HepG2 (cell line): ENCODE results near the gene SOX11. TPM values are rescaled to one million over a fixed set of nuclear protein-coding genes. Genes with fewer than 3 reads are reported as not detected.

Experiments
- ATAC-seq: fragments of 200-7000 bp; cut with Tn5 transposase; 3 replicates; pipeline ENCODE4 v1.9.1; 2020; ENCODE audit warnings: mild to moderate bottlenecking, moderate library complexity
- BruUV-seq: library from RNA; stranded (reverse); fragments of 400-500 nt; replicated peaks from 2 replicates; lab custom pipeline; 2021; lab: Mats Ljungman, UMichigan
- CTCF ChIA-PET: fragments of 300-600 bp; formaldehyde crosslinking; extraction: SDS; loops from one replicate; lab custom pipeline; 2021; ENCODE audit warnings: low total read pairs, inconsistent platforms, low intra/inter-chr PET ratio; lab: Yijun Ruan, JAX
- POLR2A ChIA-PET: fragments of 350-600 bp; sonication (Branson Sonifier 250); formaldehyde crosslinking; loops from one replicate; lab custom pipeline; 2020; ENCODE audit warnings: antibody characterized with exemption, inconsistent platforms; lab: Yijun Ruan, JAX
- DNase-seq: peaks from one replicate; pipeline ENCODE4 v3.0.0-alpha.2; 2015; ENCODE audit warnings: low spot score
- FAIRE-seq: peaks from 3 replicates; lab custom pipeline; 2011; peaks lifted over from hg19 to GRCh38; lab: Jason Lieb, UNC
- H2AFZ ChIP-seq: one replicate; pipeline ENCODE4 v1.6.1; 2011; ENCODE audit warnings: low read length, inconsistent platforms
- H3K27ac ChIP-seq: fragments of 300-600 bp; 3 replicates; pipeline ENCODE4 v1.8.0; 2011; ENCODE audit warnings: mixed run types, mild to moderate bottlenecking, mixed read lengths, low read length, inconsistent platforms; ENCODE audit not compliant: insufficient read depth; ENCODE audit errors: extremely low read length
- H3K27me3 ChIP-seq, 2 experiments: fragments of 200-600 bp in 1 of 2; 2 replicates in 1 of 2; 3 replicates in 1 of 2; pipeline versions ENCODE4 v1.6.0 to v1.8.0; 2011; ENCODE audit warnings: low read length in 2 of 2, mild to moderate bottlenecking in 2 of 2, moderate library complexity in 2 of 2, inconsistent platforms in 1 of 2; ENCODE audit not compliant: insufficient read depth in 2 of 2, control insufficient read depth in 1 of 2
- H3K36me3 ChIP-seq, 2 experiments: fragments of 200-600 bp in 1 of 2; replicated peaks in 1 of 2; 2 replicates in 1 of 2; 3 replicates in 1 of 2; pipeline versions ENCODE4 v1.5.1 to v1.8.0; 2011; ENCODE audit warnings: low read length in 2 of 2, inconsistent platforms in 1 of 2; ENCODE audit not compliant: insufficient read depth in 2 of 2, control insufficient read depth in 1 of 2
- H3K4me1 ChIP-seq: 2 replicates; pipeline ENCODE4 v1.5.1; 2012; ENCODE audit warnings: low read length, inconsistent platforms; ENCODE audit not compliant: insufficient read depth
- H3K4me2 ChIP-seq: 2 replicates; pipeline ENCODE4 v1.6.0; 2011; ENCODE audit warnings: low read depth, low read length, inconsistent platforms
- H3K4me3 ChIP-seq, 3 experiments: fragments of 200-600 bp in 1 of 3; sonication (generic), shearing (Covaris generic) in 1 of 3; replicated peaks in 1 of 3; 2 replicates each; pipeline ENCODE4 v1.5.1; 2011 to 2016; ENCODE audit warnings: low read length in 3 of 3, inconsistent platforms in 2 of 3, low read depth in 2 of 3, mild to moderate bottlenecking in 2 of 3, control low read depth in 1 of 3, mixed read lengths in 1 of 3; ENCODE audit not compliant: insufficient read depth in 1 of 3
- H3K79me2 ChIP-seq: one replicate; pipeline ENCODE4 v1.6.1; 2011; ENCODE audit warnings: low read length, inconsistent platforms; ENCODE audit not compliant: insufficient read depth
- H3K9ac ChIP-seq: 2 replicates; pipeline ENCODE4 v1.6.0; 2011; ENCODE audit warnings: mild to moderate bottlenecking, low read depth, low read length, inconsistent platforms; ENCODE audit not compliant: insufficient read depth
- H3K9me3 ChIP-seq: 2 replicates; pipeline ENCODE4 v1.5.1; 2012; ENCODE audit warnings: mild to moderate bottlenecking, low read length
- H4K20me1 ChIP-seq: 2 replicates; pipeline ENCODE4 v1.6.0; 2011; ENCODE audit warnings: inconsistent platforms, mild to moderate bottlenecking, low read length, moderate library complexity; ENCODE audit not compliant: insufficient read depth
- AGO2 ChIP-seq: fragments of 200-400 bp; formaldehyde crosslinking; optimal IDR thresholded peaks from 2 replicates; pipeline ENCODE3; 2017; ENCODE audit warnings: mild to moderate bottlenecking, low read depth, low read length, moderate library complexity
- ATF7 ChIP-seq, 2 experiments: fragments of 450-650 bp in 1 of 2; sonication (generic) in 1 of 2; formaldehyde crosslinking in 1 of 2; IDR thresholded peaks; 2 replicates each; pipeline versions ENCODE4 v1.4.0 to v1.6.1; 2016 to 2020; ENCODE audit warnings: antibody characterized with exemption in 1 of 2, mild to moderate bottlenecking in 1 of 2, missing genetic modification reagents in 1 of 2
- FOXP4 ChIP-seq: sonication (generic); formaldehyde crosslinking; IDR thresholded peaks from 2 replicates; pipeline ENCODE4 v1.4.0; 2020; ENCODE audit warnings: missing genetic modification reagents
- JUND ChIP-seq: sonication (generic); formaldehyde crosslinking; IDR thresholded peaks from 2 replicates; pipeline ENCODE4 v1.8.0; 2022; ENCODE audit warnings: mild to moderate bottlenecking, missing genetic modification reagents
- KDM5A ChIP-seq: fragments of 200-600 bp; sonication (generic); IDR thresholded peaks from 2 replicates; pipeline ENCODE4 v1.7.0; 2018; ENCODE audit warnings: antibody characterized with exemption, mild to moderate bottlenecking, low read length, borderline replicate concordance
- SIX1 ChIP-seq: sonication (generic); formaldehyde crosslinking; IDR thresholded peaks from 2 replicates; pipeline ENCODE4 v1.4.0; 2020; ENCODE audit warnings: missing genetic modification reagents, borderline replicate concordance
- ZBTB38 ChIP-seq: sonication (generic); formaldehyde crosslinking; IDR thresholded peaks from 2 replicates; pipeline ENCODE4 v1.5.1; 2020; ENCODE audit warnings: mild to moderate bottlenecking, missing genetic modification reagents
- ZNF704 ChIP-seq: sonication (generic); formaldehyde crosslinking; IDR thresholded peaks from 2 replicates; pipeline ENCODE4 v1.8.1; 2023; ENCODE audit warnings: mild to moderate bottlenecking, inconsistent platforms, moderate library complexity, missing genetic modification reagents, borderline replicate concordance
- ZNF768 ChIP-seq: sonication (generic); formaldehyde crosslinking; IDR thresholded peaks from 2 replicates; pipeline ENCODE4 v1.4.0; 2020; ENCODE audit warnings: missing genetic modification reagents
- ZSCAN29 ChIP-seq: sonication (generic); formaldehyde crosslinking; conservative IDR thresholded peaks from 2 replicates; pipeline ENCODE4 v1.4.0; 2020; ENCODE audit warnings: mild to moderate bottlenecking, missing genetic modification reagents
- WGBS: methylation state at CpG from one replicate; pipeline ENCODE4 v1.1.6; 2017; ENCODE audit warnings: low lambda C conversion rate; 5-methylcytosine and 5-hydroxymethylcytosine counted together
- in situ Hi-C: cut with HindIII; loops from 2 replicates; pipeline ENCODE4 v1.10.0; 2017; ENCODE audit warnings: low pct_unique_long_range_greater_than_20kb; ENCODE audit not compliant: extremely low pct_ligation_motif_present
- intact Hi-C: fragments of 100-400 bp; cut with micrococcal nuclease; formaldehyde crosslinking; loops from one replicate; pipeline ENCODE4 v1.10.0; 2022; ENCODE audit not compliant: unreplicated experiment
- polyA plus RNA-seq, 8 experiments: library from polyadenylated mRNA; depleted of rRNA in 3 of 8; stranded (reverse) in 7 of 8; unstranded in 1 of 8; fragments of >200 nt; fragmentation: Illumina TruSeq in 4 of 8; extraction: Trizol in 4 of 8; gene quantifications; 2 replicates each; pipeline versions ENCODE4 v1.2.1 to v1.2.3, GENCODE V29; 2011 to 2016; ENCODE audit warnings: low read depth in 4 of 8, missing spikeins in 1 of 8, mixed read lengths in 1 of 8; ENCODE audit not compliant: insufficient read depth in 1 of 8
- total RNA-seq, 5 experiments: library from RNA; depleted of rRNA; stranded (reverse); fragments of >200 nt; fragmentation: Illumina TruSeq; extraction: Trizol; gene quantifications; 2 replicates each; pipeline ENCODE4 v1.2.3, GENCODE V29; 2016; ENCODE audit warnings: low read depth in 1 of 5
- TF ChIP-seq, protein P1 (sequence below): sonication (generic); formaldehyde crosslinking; IDR thresholded peaks from 2 replicates; pipeline ENCODE4 v1.4.0; 2020; ENCODE audit warnings: missing genetic modification reagents

The SOX11 gene
- total and polyA plus RNA-seq, 2 of the 13 experiments (the other 11 are each of a cell fraction or from before 2014, with no cell fraction given) = not detected

DNA sequence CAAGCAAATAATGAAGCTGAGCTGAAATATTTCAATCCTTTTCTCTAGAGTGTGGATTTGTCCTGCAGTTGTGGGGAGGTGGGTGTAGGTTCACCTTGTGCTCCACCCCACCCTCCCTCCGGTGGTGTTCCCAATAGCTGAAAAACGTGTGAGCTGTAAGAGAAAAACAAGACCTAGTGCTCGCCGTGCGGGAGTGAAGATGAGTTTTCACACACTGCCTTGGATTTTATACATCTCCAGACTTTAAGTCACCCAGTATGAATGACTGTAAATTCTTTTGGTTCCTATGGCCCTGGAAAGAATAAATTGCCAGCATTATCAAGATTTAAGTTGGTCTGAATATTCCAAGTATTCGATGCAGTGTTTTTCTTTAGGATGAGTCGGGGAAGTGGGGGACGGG lies 1.9 kb upstream of the SOX11 start:
- POLR2A ChIA-PET = no interaction called here
- no peaks in the 10 kb centered on the region for H3K4me1 ChIP-seq
- intact Hi-C loops (no loop called here), in situ Hi-C loops (no loop called here)
- no peaks in the 10 kb centered on the region for H3K9me3 ChIP-seq
- 25% methylated on average over 8 of the region's 8 CpGs for WGBS
- no peak overlapping the region for H3K4me2 ChIP-seq
- CTCF ChIA-PET = no interaction called here
- no peak overlapping the region for H3K4me3 ChIP-seq
- no TSS peak for BruUV-seq
- no peaks in the 10 kb centered on the region for H4K20me1 ChIP-seq
- no peak for DNase-seq
- ATAC-seq = no peak
- FAIRE-seq = no peak
- H3K9ac ChIP-seq = no peak overlapping the region
- H3K36me3 ChIP-seq = no peaks in the 10 kb centered on the region
- H3K27me3 ChIP-seq = peaks cover 0 to 2% of the 10 kb centered on the region in 2 experiments; a peak in 1 of 5 replicates
- H3K27ac ChIP-seq = no peak overlapping the region
- no peaks in the 10 kb centered on the region for H3K79me2 ChIP-seq
- no peak for TF ChIP-seq ZNF768 (CRISPR knock-in tag)
- TF ChIP-seq ZNF704 (CRISPR knock-in tag) = no peak
- no peak for TF ChIP-seq JUND (CRISPR knock-in tag)
- no peak for TF ChIP-seq ZSCAN29 (CRISPR knock-in tag)
- TF ChIP-seq, protein P1, sequence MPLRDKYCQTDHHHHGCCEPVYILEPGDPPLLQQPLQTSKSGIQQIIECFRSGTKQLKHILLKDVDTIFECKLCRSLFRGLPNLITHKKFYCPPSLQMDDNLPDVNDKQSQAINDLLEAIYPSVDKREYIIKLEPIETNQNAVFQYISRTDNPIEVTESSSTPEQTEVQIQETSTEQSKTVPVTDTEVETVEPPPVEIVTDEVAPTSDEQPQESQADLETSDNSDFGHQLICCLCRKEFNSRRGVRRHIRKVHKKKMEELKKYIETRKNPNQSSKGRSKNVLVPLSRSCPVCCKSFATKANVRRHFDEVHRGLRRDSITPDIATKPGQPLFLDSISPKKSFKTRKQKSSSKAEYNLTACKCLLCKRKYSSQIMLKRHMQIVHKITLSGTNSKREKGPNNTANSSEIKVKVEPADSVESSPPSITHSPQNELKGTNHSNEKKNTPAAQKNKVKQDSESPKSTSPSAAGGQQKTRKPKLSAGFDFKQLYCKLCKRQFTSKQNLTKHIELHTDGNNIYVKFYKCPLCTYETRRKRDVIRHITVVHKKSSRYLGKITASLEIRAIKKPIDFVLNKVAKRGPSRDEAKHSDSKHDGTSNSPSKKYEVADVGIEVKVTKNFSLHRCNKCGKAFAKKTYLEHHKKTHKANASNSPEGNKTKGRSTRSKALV = no peak
- TF ChIP-seq SIX1 (CRISPR knock-in tag) = no peak
- TF ChIP-seq ATF7 (IDR thresholded peaks at IDR 0.05) = no peak
- no peak for TF ChIP-seq ATF7 (CRISPR knock-in tag; IDR thresholded peaks at IDR 0.05)
- TF ChIP-seq ZBTB38 = no peak
- TF ChIP-seq FOXP4 (CRISPR knock-in tag) = no peak
- no peak for TF ChIP-seq KDM5A
- no peak for TF ChIP-seq AGO2
- H2AFZ ChIP-seq = no peak overlapping the region
